GM19240 (cell line): ENCODE results near the gene MPRIP.
"Not testable (repeated sequence)": the region's sequence is repeated elsewhere in the genome, so short reads cannot be mapped to it uniquely, and the experiment has no call there.

Source experiments
- DNase-seq: peaks from one replicate; pipeline ENCODE4 v3.0.0; 2011; ENCODE audit warnings: low spot score; ENCODE audit not compliant: insufficient read length

MPRIP gene

GRCh38 chr17:17144916-17145665 is 102.8 kb downstream of the MPRIP start:
- DNase-seq: no peak

GRCh38 chr17:17146786-17147406 is 104.6 kb downstream of the MPRIP start:
- DNase-seq: no peak

- DNase-seq: no peak
Measured at GRCh38 chr17:17147821-17148220, 105.6 kb downstream of the MPRIP start.

- no peak for DNase-seq
Measured at GRCh38 chr17:17149520-17150447, 107.5 kb downstream of the MPRIP start.

GRCh38 chr17:17150448-17150800 is 108.2 kb downstream of the MPRIP start:
- no peak for DNase-seq

GRCh38 chr17:17151055-17151454 is 108.8 kb downstream of the MPRIP start:
- DNase-seq: no peak

GRCh38 chr17:17151541-17151940 is 109.3 kb downstream of the MPRIP start:
- no peak for DNase-seq

- DNase-seq: no peak
Measured at GRCh38 chr17:17151962-17152361, 109.7 kb downstream of the MPRIP start.

GRCh38 chr17:17152385-17152784 is 110.1 kb downstream of the MPRIP start:
- no peak for DNase-seq

- DNase-seq: no peak
Measured at GRCh38 chr17:17153071-17153470, 110.8 kb downstream of the MPRIP start.

GRCh38 chr17:17153709-17154108 is 111.5 kb downstream of the MPRIP start:
- no peak for DNase-seq

- DNase-seq: no peak
Measured at GRCh38 chr17:17154556-17154955, 112.3 kb downstream of the MPRIP start.

- no peak for DNase-seq
Measured at GRCh38 chr17:17154981-17155380, 112.7 kb downstream of the MPRIP start.

GRCh38 chr17:17155568-17155967 is 113.3 kb downstream of the MPRIP start:
- DNase-seq: no peak

GRCh38 chr17:17156107-17156506 is 113.8 kb downstream of the MPRIP start:
- DNase-seq: no peak

GRCh38 chr17:17156511-17156910 is 114.3 kb downstream of the MPRIP start:
- DNase-seq: no peak

- DNase-seq: no peak
Measured at GRCh38 chr17:17157041-17157440, 114.8 kb downstream of the MPRIP start.

- DNase-seq: not testable (repeated sequence)
Measured at GRCh38 chr17:17158506-17158905, 116.2 kb downstream of the MPRIP start.

- no peak for DNase-seq
Measured at GRCh38 chr17:17159571-17159970, 117.3 kb downstream of the MPRIP start.

- DNase-seq: no peak
Measured at GRCh38 chr17:17161121-17161520, 118.9 kb downstream of the MPRIP start.

- DNase-seq: no peak
Measured at GRCh38 chr17:17161759-17162158, 119.5 kb downstream of the MPRIP start.

- DNase-seq: no peak
Measured at GRCh38 chr17:17164156-17164555, 121.9 kb downstream of the MPRIP start.
